ENCODE results near the gene ADCY1.
"Not testable (repeated sequence)": the region's sequence is repeated elsewhere in the genome, so short reads cannot be mapped to it uniquely, and the experiment has no call there.

The ADCY1 gene

DNA sequence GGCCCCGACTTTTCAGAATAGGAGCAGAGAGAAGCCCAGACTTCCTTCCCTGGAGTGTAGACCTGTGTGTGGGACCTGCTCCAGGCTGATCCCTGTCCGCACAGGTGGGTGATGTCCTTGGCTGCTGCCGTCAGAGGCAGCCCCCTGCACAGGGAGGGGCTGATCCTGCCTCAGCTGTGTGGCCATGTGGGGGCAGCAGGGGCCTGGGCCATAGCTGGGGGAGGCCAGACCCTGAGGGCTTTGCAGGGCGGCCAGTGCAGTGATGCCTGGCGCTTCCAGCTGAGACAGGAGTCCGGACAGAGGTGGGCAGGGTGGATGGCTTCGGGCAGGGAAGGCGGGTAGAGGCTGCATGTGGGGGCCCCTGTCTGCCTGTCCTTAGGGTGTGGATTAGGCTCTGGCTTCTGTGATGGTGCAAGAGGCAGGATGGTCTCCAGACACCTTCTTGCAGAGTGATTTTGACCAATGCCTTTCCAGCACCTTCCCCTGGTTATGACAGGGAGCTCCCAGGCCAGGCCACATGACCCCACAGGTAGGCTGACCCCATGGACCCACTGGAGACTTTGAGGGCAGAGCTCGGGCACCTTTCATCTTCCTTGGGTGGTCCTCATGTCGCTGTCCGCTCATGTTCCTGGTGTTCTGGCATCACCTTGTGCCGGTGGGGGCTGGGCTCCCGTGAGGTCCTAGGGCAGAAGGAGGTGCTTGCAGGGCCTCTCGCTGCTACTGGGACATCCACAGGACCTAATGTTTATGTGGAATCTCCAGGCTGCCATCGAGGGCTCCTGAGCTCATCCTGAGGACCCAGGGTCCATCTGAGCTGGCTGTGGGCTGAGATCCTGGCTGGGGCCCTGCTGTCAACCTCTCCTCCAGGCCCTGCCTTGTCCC is 141.5 kb downstream of the ADCY1 start:
- DNase-seq = no peak

DNA sequence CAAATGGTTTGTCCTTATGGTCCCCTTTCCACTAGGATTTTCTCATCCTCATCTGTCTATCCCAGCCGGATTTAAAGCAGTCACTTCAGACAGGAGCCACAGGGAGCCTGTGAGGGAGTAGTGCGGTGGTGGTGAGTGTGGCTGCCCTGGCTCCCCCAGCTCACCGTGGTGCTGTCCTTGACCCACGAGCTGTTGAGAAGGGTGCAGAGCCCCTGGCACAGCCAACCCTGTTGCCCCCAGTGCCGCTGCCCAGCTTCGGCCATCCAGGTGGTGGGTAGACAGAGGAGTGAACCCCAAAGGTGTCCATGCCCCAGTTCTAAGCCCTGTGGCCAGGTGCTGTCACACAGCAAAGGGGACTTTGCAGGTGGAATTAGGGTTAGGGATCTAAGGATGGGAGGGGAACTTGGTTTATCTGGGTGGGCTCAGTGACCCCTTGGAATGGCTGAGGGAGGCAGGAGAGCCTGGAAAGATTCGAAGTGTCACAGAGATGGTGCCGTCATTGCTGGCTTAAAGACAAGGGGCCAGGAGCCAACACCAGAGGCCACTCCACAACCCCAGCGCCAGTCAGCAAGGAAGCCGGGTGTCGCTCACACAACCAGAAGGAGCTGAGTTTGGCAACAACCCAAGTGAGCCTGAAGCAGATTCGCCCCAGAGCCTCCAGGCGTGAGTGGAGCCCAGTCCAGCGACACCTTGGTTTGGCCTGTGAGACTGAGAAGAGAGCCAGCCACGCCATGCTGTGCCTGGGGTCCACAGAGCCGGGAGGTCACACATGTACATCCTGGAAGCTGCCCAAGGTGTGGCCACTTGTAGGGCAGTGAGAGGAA is 142.4 kb downstream of the ADCY1 start:
- DNase-seq = no peak

DNA sequence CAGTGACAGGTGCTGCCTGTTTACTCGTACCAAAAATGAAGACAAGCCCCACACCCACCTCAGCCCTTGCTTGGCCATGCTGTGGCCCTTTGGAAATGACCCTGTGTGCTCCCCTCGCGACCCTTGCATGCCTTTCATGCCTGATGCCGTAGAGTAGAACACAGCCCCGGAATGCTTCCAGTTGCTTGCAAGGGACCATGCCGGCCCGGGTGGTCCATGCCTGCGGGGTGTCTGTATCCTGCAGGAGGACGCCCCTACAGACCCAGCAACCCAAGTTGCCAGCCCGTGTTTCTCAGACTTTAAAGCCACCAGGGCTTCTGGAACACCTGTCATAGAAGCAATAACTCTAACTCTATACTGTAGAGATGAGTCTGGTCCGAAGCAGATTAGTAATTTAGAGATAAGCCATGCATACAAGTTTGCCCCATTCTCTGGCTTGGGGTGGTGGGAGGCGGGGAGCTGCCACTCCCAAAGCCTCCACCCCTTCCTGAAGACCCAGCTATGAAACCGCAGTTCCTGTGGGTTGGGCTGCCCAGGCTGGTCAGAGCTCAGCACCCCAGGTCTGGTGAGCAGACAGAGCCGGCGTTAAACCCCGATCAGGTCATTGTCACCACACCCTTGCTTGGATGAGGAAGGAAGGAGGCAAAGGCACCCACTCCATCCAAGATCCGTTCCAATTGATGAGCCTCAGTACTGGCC is 143.5 kb downstream of the ADCY1 start:
- DNase-seq = peak; percentile 42

DNA sequence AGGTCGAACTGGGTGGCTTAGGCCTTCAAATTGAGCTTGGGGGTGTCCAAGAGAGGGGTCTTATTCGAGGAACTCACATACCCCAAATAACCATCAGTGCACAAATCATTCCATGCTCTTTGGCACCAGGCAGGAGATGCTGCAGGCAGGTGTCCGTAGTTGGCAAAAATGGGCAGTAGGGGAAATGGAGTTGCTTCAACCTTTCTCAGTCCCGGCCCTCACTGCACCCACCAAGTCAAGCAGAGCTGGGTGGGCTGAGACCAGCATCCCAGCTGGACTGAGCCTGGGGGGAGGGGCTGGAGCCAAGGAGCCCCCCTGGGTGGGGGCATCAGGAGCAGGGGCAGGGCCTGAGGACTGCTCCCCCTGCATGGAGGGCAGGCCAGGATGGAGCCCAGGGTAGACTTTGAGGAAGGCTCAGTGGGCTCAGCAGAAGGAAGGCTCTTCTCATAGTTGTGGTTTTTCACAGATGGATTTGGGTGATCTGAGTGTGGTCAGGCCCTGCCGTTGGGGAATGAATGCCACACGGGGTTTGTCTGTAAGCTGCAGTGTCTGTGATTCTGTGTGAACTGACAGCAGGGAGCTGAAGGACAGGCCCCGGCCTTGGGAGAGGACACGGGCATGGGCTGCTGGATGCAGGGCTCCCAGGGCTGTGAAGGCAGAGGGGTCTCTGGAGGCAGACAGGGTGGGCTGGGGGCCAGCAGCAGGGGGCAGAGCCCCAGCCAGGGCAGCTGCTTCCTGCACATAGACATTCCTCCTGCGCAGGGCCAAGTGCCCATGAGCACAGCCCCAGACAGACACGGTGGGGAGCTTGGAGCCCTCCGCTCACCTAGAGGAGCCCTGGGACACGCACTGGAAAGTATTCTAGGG is 144.5 kb downstream of the ADCY1 start:
- DNase-seq = peak; percentile 67

DNA sequence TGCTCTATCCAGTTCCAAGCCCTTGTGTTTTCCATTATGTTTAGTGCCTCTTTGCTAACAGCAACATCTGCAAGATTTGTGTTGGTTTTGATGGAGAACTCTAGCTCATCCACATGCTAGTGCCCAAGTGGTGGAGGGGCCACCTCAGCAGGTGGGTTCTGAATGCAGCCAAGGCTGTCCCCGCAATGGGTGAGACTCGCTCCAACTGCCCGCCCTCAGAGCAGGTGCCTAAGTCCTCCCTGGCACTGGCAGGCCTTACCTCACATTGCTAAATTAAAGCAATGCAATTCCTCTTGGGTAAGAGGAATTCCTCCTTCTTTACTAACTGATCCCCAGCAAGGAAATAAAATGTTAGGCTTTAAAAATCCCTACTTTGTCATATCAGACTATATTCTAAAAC is 146.8 kb downstream of the ADCY1 start:
- no peak for DNase-seq

DNA sequence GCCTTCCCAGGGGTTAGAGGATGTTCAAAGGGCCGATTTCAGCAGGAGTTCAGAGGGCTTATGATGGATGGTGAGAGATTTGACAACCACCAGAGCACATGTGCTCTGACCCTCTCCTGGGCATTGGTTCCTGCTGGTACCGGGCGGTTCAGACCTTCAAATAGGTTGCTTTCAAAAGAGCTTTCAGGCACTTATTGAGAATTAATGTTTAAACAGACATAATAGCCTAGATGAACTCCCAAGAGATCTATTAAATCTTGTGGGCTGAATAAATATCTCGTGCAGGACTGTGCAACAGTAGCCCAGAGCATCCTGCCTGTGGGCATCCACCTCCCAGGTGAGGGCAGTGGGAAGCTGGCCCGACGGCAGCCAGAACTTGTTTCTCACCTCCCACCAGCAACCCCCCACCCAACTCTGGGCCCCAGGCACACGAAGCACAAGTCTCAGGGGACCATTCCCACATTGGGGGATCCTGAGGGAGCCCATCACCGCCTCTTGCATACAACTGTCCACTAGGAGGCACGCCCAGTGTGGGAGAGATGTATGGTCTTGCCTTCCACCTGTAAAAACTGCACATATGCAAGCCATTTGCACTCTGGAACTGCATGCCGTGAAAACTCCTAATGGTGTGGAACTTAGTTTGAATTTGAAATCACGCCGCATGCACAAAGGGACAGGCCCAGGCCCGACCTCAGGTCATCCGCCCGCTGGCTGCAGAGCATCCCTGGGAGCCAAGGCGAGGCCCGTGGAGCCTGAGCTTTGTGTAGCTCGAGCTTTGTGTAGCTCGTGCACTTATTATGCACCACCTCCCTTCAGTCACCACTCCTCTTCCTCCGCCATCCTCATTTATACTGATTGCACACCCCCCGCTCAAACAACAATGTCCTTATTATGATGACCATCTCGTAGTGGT is 147.8 kb downstream of the ADCY1 start:
- DNase-seq = no peak

DNA sequence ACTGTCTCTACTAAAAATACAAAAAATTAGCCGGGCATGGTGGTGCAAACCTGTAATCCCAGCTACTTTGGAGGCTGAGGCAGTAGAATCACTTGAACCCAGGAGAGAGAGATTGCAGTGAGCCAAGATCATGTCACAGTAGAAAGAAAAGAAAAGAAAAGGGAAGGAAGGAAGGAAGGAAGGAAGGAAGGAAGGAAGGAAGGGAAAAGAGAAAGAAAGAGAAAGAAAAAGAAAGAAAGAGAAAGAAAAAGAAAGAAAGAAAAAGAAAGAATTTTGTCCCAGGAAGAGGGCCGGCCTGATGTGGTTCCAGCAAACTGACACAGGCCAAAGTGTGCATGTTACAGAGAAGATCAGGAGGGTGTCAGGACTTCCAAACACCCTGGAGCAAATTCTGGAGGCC is 151.1 kb downstream of the ADCY1 start:
- DNase-seq = not testable (repeated sequence)

DNA sequence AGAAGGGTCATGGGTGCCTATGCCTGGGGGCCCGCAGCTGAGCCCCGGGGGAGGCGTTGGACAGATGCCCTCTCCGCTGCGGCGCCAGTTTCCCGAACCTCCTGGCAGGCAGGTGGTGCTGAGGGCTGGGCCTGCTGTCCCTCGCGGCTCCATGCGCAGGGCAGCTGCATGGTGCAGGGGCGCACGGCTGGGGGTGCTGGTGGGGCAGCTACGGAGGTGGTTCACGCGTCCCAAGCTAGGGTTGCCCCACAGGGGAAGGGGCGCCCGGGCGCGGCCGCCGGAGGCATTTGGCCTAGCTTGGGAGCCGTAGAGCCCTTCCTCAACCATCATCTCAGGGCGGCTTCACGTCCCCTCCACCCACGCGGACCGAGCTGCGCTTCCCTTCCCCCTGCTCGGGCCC is 152.7 kb downstream of the ADCY1 start:
- no peak for DNase-seq

DNA sequence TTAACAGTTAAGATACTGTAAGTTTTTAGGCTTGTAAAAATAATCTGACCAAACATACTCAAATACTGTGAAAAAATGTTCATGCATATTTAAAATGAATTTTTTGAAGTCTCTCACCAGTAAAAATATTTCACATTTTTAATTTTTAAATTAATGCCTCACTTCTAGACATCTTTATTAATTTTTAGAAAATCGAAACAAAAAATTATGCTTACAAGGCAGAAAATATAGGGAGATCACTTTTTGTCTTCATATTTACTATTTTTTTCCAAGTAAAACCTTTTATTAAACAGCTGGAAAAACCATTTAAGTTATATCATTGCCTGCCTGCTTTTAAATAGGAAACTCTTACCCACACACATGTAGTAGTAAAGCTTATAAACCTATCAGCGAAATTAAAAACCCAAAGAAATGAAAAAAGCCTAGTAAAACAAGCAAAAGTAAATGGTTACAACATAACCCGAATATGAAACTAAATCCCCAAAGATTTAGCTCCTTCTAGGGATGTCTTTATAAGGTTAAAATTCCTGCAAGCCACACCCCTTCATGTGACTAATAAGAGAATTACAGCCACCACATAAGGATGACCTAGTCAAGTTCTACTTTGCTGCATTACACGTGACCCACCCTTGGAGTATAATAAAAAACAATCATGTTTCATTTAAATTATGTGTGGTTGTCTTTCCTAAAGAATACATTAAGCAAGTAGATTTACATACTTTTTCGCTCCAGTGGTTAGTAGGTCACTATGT is 157.7 kb downstream of the ADCY1 start:
- peak; percentile 1 for DNase-seq

DNA sequence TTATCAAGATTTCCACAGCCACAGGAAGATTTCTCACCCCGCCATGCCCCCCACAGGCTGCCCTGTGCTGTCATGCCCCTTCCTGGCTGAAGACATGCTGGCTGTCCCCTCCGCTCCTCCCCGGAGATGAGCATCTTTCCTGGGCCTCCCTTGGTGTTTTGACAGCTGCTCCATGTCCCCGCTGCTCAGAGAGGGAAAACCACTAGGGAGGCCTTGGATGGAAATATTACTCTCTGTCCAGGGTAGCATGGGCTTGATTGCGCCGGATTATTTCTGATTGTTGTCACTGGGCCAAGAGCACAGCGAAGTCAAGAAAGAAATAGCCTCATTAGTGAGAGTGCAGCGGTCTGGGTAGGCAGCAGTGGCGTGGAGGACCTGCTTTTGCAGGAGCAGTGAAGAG is 164.8 kb downstream of the ADCY1 start:
- not testable (repeated sequence) for DNase-seq

DNA sequence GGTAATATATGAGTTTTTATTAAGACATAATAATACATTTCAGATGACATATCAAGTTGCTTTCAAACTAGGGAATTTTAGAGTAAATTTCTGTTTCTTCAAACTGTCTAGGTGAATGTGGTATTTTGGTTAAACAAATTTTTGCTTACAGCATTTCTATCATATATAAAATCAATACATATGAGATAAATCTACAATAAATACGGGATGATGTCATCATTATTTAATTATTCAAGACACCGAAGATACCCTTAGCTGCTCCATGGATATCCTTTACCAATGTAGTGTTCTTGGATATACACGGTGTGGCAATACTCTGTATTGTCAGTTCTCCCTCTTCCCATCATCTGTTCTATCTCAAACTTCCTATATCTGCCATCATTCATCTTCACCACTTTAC is 166.4 kb downstream of the ADCY1 start:
- not testable (repeated sequence) for DNase-seq

DNA sequence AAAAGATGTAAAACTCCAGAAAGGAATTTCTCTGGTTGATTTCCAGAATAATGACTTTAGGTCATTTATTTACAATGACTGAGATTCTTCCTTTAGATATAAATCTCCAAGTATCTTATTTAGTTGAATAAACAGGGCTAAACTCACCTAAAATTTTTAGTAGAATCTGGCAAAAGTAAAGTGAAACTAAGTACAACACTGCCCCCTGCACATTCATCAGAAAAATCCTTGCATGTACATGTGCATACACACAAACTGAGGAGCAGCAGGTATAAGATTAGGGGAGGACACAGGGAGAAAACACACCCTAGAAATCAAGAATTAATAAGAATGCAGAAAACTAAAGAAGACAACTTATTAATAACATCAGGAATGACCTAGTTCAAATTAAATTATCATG is 174.8 kb downstream of the ADCY1 start:
- peak; percentile 36 for DNase-seq

DNA sequence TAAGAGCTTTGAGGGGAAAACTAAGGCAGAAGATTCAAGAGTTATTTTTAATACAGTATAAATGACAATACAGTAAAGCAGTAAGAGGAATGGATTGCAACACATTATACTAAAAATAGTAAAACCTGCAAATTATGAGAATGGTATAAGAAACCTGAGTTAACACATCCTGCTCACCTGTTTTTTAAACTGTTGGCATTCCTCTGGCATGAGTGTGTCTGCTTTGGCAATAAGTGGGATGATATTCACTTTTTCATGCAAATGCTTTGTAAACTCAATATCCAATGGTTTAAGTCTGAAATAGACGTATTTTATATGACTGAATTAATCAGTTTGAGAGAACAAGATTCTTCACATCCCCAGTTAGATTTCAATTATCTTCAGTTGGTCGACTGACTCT is 177.2 kb downstream of the ADCY1 start:
- not testable (repeated sequence) for DNase-seq

DNA sequence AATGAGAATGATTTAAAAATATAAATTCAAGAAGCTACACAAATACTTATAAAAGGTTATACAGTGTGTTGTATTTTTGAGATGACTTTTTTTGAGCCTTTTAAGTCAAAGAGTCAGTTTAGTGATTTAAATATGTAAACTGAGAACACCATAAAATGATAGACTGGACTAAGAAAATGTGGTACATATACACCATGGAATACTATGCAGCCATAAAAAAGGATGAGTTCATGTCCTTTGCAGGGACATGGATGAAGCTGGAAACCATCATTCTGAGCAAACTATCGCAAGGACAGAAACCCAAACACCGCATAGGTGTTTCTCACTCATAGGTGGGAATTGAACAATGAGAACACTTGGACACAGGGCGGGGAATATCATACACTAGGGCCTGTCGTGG is 182.2 kb downstream of the ADCY1 start:
- not testable (repeated sequence) for DNase-seq

DNA sequence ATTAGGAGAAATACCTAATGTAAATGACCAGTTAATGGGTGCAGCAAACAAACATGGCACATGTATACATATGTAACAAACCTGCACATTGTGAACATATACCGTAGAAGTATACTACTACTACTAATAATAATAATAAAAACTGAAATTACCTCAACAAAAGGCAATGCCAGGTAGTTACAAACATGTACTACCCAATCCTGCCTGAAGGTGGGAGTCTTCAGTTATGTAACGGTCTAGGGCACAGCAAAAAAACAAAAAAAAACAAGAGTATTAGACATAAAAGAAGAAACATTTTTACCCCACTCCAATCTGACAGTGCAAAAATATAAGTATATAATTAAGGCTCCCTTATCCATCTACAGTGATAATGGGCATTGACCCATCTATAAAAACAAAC is 182.6 kb downstream of the ADCY1 start:
- peak; percentile 0 for DNase-seq

DNA sequence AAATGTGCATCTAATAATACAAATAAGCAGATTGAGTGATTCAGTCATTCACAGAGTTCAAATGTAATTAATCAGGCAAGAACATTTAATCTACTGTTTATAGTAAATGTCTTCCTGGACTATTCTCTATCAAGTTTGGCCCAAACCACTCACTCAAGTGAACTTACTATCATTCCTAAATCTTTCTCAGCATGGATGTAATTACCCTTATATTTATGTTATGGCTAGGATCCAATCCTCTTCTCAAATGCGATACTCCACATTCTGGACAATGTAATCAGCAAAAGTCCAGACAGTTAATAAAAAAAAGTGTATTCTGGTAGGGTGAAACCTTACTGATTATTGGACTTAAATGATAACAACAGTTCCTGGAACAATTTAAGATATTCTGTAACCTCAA is 185.3 kb downstream of the ADCY1 start:
- not testable (repeated sequence) for DNase-seq

DNA sequence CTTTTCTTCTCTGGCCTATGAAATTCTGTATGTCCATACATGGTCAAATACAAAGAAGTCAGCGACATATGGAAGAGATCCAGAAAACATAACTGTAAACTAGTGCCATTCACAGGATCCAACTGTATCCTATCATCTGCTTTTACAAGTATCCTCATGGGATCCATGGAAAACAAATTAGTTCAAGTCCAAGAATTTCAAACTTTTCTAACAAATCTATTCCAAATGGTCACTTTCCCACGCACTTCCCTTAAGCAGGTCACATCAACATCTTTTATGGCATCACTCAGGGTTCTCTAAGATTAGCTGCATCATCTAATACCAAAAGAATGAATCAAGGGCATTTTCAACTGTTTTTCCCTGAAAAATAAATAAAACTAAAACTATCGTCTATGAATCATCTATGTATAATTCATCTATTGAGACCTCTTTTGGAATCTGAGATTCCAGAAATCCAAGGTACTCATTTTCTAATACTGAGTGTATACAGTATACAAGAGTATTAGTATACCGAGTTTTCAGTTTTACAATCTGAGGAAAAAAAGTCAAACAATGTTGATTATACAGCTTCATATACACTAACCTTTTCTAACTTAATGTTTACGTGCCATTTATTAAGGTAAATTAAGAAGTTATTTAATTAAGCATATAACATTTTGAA is 187.5 kb downstream of the ADCY1 start:
- not testable (repeated sequence) for DNase-seq

DNA sequence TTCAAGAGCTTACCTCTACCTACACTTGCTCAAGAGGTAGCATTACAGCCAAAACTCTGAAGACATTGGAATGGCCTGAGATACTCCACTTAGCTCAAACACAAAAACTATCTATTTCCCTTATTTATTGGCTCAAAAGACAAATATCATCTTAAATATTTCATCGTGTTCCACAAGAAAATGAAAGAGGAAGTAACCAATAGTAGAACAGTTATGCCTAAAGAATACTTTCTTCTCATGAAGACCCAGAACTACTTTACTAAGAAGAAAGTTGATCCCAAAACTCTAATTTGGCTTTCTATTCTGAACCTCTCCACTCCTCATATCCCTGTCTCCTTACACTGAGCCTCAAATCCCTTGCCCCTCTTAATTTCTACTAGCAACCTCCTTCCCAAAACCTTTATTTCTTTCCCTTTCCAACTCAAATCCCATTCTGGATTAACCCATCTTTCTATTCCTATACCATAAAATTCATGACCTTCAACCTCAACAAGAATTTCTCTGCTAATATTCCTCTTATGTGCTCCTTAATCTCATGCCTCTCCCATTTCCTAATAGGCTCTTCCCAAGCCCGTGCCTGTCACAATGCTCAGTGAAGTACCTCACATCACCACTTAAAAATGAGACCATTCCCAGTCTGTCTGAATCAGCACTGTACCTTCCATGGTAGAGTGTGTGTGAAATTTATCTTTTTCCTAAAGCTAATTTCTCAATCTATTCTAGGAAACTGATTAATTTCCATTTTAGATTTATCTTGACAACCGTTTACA is 188.2 kb downstream of the ADCY1 start:
- peak; percentile 19 for DNase-seq

Data from OCI-M1 (cell line).